RWPE2 (cell line): Measurements from ENCODE around the gene ADAR.
A peak's percentile ranks its signal among the peaks of the same experiment; 100 is the strongest.

Experiments
- ATAC-seq: fragments of 200-7000 bp; cut with Tn5 transposase; 3 replicates; pipeline ENCODE4 v1.9.1; 2021; ENCODE audit warnings: low read depth
- DNase-seq: peaks from one replicate; pipeline ENCODE4 v3.0.0-alpha.2; 2020; ENCODE audit warnings: low spot score
- H3K27ac ChIP-seq: fragments of 450-650 bp; 2 replicates; pipeline ENCODE4 v1.5.1; 2017; ENCODE audit warnings: mild to moderate bottlenecking; ENCODE audit not compliant: poor library complexity, severe bottlenecking
- H3K27me3 ChIP-seq: fragments of 250-450 bp; sonication (Bioruptor Pico); 2 replicates; pipeline ENCODE4 v1.5.1; 2021; ENCODE audit warnings: mild to moderate bottlenecking, moderate library complexity; ENCODE audit not compliant: insufficient read depth, poor library complexity, severe bottlenecking
- H3K36me3 ChIP-seq: fragments of 250-450 bp; sonication (Bioruptor Pico); 2 replicates; pipeline ENCODE4 v1.5.1; 2020; ENCODE audit warnings: low read depth, mild to moderate bottlenecking, moderate library complexity
- H3K4me1 ChIP-seq: fragments of 250-450 bp; sonication (Bioruptor Pico); 2 replicates; pipeline ENCODE4 v1.5.1; 2021; ENCODE audit warnings: mild to moderate bottlenecking, moderate library complexity; ENCODE audit not compliant: insufficient read depth, poor library complexity, severe bottlenecking
- H3K4me3 ChIP-seq: fragments of 250-450 bp; sonication (Bioruptor Pico); 2 replicates; pipeline ENCODE4 v1.5.1; 2021; ENCODE audit warnings: mild to moderate bottlenecking, moderate library complexity; ENCODE audit not compliant: severe bottlenecking
- H3K9me3 ChIP-seq: fragments of 250-450 bp; sonication (Bioruptor Pico); 2 replicates; pipeline ENCODE4 v1.5.1; 2021; ENCODE audit warnings: mild to moderate bottlenecking, moderate library complexity; ENCODE audit not compliant: severe bottlenecking
- TF ChIP-seq, protein P1 (sequence below): fragments of 450-650 bp; IDR thresholded peaks from one replicate; pipeline ENCODE4 v1.5.1; 2017; ENCODE audit warnings: mild to moderate bottlenecking, moderate library complexity; ENCODE audit not compliant: poor library complexity, severe bottlenecking

The ADAR gene

DNA sequence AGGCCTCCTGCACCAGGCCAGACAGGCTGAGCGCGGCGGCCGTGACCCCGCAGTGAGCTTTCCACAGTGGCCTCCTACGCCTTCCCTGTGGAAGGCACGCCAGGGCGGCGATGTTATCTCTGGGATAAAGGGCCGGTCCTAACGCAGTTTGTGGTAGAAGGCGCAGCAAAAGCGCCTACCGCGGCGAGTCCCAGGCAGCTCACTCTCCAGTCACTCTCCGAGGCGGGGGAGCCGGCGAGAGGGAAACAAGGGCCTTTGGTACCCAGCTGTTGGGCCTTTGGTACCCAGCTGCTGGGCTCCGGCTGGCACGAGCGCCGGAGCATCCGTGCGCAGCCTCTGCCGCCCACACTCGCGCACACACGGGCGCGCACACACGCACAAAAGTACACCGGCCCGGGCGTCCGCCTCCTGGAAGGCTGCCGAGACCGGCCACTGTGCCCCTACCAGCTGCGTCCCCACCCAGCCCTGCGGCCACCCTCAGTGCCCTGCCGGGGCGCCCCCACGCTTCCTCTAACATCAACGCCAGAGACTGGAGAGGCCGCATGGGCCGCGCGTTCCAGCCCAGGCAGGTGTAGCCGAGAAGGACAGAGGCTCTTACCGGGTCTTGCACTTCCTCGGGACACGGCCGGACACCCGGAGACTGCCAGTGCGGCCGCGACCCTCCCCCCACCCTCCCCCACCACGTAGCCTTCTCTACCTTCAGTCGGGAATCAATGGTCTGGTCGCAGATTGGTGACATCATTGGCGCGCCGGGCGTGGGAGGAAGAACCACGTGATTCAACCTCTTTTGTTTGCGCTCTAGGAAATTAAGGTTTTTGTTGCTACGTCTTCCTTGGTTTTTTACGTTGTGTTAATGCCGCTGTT lies 19.5 kb upstream of the ADAR start:
- no peaks in the 10 kb centered on the region for H3K9me3 ChIP-seq
- DNase-seq (peak; percentile 78), ATAC-seq (peak; percentile 70)
- H3K27me3 ChIP-seq, result peaks cover 5% of the 10 kb centered on the region
- peak overlapping the region; percentile 95 for H3K4me3 ChIP-seq
- H3K36me3 ChIP-seq, result peaks cover 13% of the 10 kb centered on the region
- H3K27ac ChIP-seq, result peak overlapping the region; percentile 63
- peaks cover 5% of the 10 kb centered on the region for H3K4me1 ChIP-seq
- TF ChIP-seq, protein P1, sequence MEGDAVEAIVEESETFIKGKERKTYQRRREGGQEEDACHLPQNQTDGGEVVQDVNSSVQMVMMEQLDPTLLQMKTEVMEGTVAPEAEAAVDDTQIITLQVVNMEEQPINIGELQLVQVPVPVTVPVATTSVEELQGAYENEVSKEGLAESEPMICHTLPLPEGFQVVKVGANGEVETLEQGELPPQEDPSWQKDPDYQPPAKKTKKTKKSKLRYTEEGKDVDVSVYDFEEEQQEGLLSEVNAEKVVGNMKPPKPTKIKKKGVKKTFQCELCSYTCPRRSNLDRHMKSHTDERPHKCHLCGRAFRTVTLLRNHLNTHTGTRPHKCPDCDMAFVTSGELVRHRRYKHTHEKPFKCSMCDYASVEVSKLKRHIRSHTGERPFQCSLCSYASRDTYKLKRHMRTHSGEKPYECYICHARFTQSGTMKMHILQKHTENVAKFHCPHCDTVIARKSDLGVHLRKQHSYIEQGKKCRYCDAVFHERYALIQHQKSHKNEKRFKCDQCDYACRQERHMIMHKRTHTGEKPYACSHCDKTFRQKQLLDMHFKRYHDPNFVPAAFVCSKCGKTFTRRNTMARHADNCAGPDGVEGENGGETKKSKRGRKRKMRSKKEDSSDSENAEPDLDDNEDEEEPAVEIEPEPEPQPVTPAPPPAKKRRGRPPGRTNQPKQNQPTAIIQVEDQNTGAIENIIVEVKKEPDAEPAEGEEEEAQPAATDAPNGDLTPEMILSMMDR, result peak; percentile 7

DNA sequence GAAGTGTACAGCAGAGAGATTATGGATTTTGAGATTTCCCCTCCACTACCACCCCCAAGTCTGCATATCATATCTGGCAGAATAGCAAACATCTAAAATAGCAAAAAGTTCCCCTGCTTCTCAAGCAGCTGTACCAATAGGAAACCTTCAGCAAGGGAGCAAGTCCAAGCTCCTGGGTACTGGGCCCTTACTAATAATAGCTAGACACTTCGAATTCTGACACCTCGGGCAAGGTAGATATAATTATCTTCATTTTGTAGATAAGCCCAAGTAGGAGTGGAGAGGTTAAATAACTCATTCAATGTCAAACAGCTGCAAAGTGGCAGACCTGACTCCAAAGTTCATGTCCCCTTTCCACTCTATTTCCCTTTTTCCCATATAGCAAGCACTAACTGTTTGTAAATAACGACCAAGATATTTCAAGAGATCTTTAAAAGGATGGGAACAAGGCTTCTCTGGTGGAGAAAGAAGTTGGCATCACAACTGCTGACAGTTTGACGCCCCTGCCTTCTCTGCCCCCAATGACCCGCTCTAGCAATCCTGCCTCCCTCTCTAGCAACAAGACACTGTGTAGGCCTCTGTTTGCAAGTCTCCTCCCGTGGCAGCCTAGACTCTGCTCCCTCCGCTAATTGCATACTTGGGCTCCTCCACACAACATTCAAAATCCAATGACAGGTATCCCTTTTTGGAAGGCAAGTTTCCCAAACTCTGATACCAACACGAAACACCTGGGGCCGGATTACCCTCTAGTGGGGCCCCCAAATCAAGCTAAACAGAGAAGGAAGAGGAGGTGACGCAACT lies 18.7 kb upstream of the ADAR start:
- ATAC-seq, result peak; percentile 48
- Histone ChIP-seq H3K4me3 (peak overlapping the region; percentile 95), H3K4me1 (peaks cover 8% of the 10 kb centered on the region), H3K27ac (peak overlapping the region; percentile 63), H3K36me3 (peaks cover 13% of the 10 kb centered on the region), H3K9me3 (no peaks in the 10 kb centered on the region), H3K27me3 (no peaks in the 10 kb centered on the region)
- TF ChIP-seq, protein P1, result no peak
- DNase-seq, result no peak

DNA sequence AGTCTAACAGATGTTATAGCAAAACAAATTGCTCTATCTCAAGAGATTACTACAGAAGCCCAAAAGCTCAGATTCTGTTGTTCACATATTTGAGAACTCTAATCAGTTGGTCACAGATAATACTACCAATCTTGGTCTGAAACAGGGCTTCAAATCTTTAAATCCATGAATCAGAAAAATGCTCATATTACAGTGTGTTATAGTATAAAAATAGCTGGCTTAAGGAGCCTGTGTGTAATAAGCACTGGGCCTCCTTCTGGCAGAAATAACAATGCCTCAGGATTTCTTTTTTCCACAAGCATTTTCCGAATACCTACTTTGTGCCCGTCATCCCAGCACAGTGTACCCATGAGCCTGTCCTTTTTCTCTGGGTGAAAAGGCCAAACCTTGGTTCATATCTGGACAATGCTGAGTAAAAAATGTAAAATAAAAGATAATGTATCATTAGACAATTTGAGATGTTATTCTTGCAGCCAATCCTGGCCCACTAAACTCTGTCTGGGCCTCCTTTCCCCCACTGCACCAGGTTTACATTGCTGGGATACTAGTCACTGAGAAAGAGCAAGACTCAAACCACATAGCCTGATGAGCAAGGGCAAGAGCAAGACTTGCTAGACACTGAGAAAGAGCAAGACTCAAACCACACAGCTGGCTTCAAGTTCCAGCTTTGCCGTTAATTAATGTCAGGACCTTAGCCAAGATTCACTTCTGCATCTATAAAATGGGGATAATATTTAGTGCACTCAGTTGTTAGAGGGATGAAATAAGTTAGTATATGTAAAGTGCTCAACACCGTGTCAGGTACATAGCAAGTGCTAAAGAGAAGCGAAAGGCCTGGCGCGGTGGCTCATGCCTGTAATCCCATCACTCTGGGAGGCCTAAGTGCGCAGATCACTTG lies 17.0 kb upstream of the ADAR start:
- peaks cover 25% of the 10 kb centered on the region for H3K36me3 ChIP-seq
- no peaks in the 10 kb centered on the region for H3K27me3 ChIP-seq
- no peak overlapping the region for H3K27ac ChIP-seq
- TF ChIP-seq, protein P1, result no peak
- no peak for DNase-seq
- H3K9me3 ChIP-seq, result no peaks in the 10 kb centered on the region
- H3K4me1 ChIP-seq, result peaks cover 8% of the 10 kb centered on the region
- no peak for ATAC-seq
- no peak overlapping the region for H3K4me3 ChIP-seq

DNA sequence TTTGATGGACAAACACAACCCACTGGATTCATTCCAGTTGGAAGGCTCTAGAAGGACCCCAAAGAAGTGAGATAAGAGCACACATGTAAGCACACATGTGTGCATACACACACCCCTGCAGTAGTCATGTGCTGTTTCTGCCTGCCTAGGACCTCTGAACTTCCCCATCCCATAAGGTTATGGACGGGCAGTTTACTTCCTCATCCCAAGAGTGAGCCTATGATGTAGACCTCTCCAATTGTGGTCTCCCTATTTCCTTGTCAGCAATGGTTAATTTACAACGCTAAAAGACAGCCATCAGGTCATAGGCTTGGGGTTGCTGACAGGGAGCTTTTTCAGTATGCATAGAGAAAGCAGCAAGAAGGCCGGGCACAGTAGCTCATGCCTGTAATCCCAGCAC lies 15.4 kb upstream of the ADAR start:
- H3K4me1 ChIP-seq, result peaks cover 8% of the 10 kb centered on the region
- peak overlapping the region; percentile 30 for H3K27ac ChIP-seq
- TF ChIP-seq, protein P1, result no peak
- no peaks in the 10 kb centered on the region for H3K27me3 ChIP-seq
- no peak for DNase-seq
- H3K9me3 ChIP-seq, result no peaks in the 10 kb centered on the region
- no peak overlapping the region for H3K4me3 ChIP-seq
- no peak for ATAC-seq
- H3K36me3 ChIP-seq, result peaks cover 29% of the 10 kb centered on the region
